WTC11 (cell line): Measurements from ENCODE around the gene PSMD14. TPM values are rescaled to one million over a fixed set of nuclear protein-coding genes. Genes with fewer than 3 reads are reported as not detected.

ENCODE experiments used
- ATAC-seq: fragments of 200-7000 bp; cut with Tn5 transposase; 2 replicates; pipeline ENCODE4 v1.10.0; 2021; ENCODE audit warnings: mild to moderate bottlenecking, moderate library complexity
- CTCF ChIA-PET: fragments of 300-600 bp; sonication (Branson Sonifier 250); formaldehyde crosslinking; loops from one replicate; lab custom pipeline; 2021; ENCODE audit warnings: antibody characterized with exemption; lab: Charles Lee
- POLR2A ChIA-PET: fragments of 350-600 bp; sonication (Branson Sonifier 250); formaldehyde crosslinking; loops from one replicate; lab custom pipeline; 2021; ENCODE audit warnings: antibody characterized with exemption; lab: Charles Lee
- DNase-seq: peaks from one replicate; pipeline ENCODE4 v3.0.0; 2021; ENCODE audit warnings: low spot score
- H3K27ac Mint-ChIP-seq: 2 replicates; pipeline ENCODE4 v1.8.0; 2021; ENCODE audit warnings: mixed read lengths
- H3K27me3 Mint-ChIP-seq: 2 replicates; pipeline ENCODE4 v1.8.0; 2021; ENCODE audit warnings: low read depth, mild to moderate bottlenecking, moderate library complexity, mixed read lengths
- H3K36me3 Mint-ChIP-seq: 2 replicates; pipeline ENCODE4 v1.8.0; 2021; ENCODE audit warnings: mixed read lengths
- H3K4me1 Mint-ChIP-seq: 2 replicates; pipeline ENCODE4 v1.8.0; 2022; ENCODE audit warnings: mixed read lengths
- H3K4me3 Mint-ChIP-seq: 2 replicates; pipeline ENCODE4 v1.8.0; 2021; ENCODE audit warnings: mild to moderate bottlenecking, moderate library complexity, mixed read lengths
- H3K9me3 Mint-ChIP-seq: 2 replicates; pipeline ENCODE4 v1.8.0; 2021; ENCODE audit warnings: mixed read lengths
- CBFB ChIP-seq: sonication (generic); formaldehyde crosslinking; IDR thresholded peaks from 2 replicates; pipeline ENCODE4 v1.8.1; 2022; ENCODE audit warnings: mild to moderate bottlenecking, low read depth, missing genetic modification reagents
- ELF4 ChIP-seq: sonication (generic); formaldehyde crosslinking; IDR thresholded peaks from 2 replicates; pipeline ENCODE4 v1.8.1; 2022; ENCODE audit warnings: low read depth, mild to moderate bottlenecking, moderate library complexity, missing genetic modification reagents
- EMX1 ChIP-seq: fragments of 250-450 bp; sonication (Bioruptor Pico); IDR thresholded peaks from 2 replicates; pipeline ENCODE4 v1.8.0; 2021; ENCODE audit warnings: mild to moderate bottlenecking
- FOXP1 ChIP-seq: sonication (generic); formaldehyde crosslinking; IDR thresholded peaks from 2 replicates; pipeline ENCODE4 v1.8.0; 2022; ENCODE audit warnings: missing genetic modification reagents, mild to moderate bottlenecking, moderate library complexity, borderline replicate concordance
- GABPB1 ChIP-seq: sonication (generic); formaldehyde crosslinking; IDR thresholded peaks from 2 replicates; pipeline ENCODE4 v1.8.1; 2023; ENCODE audit warnings: mild to moderate bottlenecking, missing genetic modification reagents
- GRHL2 ChIP-seq: fragments of 250-450 bp; sonication (Bioruptor Pico); IDR thresholded peaks from 2 replicates; pipeline ENCODE4 v1.8.0; 2022; ENCODE audit warnings: mild to moderate bottlenecking, moderate library complexity; ENCODE audit not compliant: insufficient replicate concordance, severe bottlenecking
- MXD4 ChIP-seq: fragments of 250-450 bp; sonication (Bioruptor Pico); IDR thresholded peaks from 2 replicates; pipeline ENCODE4 v1.8.0; 2021; ENCODE audit warnings: mild to moderate bottlenecking, moderate library complexity, borderline replicate concordance
- NR2C2 ChIP-seq: sonication (generic); formaldehyde crosslinking; IDR thresholded peaks from 2 replicates; pipeline ENCODE4 v1.8.0; 2022; ENCODE audit warnings: mild to moderate bottlenecking, missing genetic modification reagents
- OVOL2 ChIP-seq: fragments of 250-450 bp; sonication (Bioruptor Pico); IDR thresholded peaks from 2 replicates; pipeline ENCODE4 v1.9.0; 2021; ENCODE audit warnings: mild to moderate bottlenecking, borderline replicate concordance
- SOX15 ChIP-seq: fragments of 250-450 bp; sonication (Bioruptor Pico); IDR thresholded peaks from 2 replicates; pipeline ENCODE4 v1.9.0; 2021; ENCODE audit warnings: mild to moderate bottlenecking
- ZNF121 ChIP-seq: sonication (generic); formaldehyde crosslinking; IDR thresholded peaks from 2 replicates; pipeline ENCODE4 v1.8.0; 2023; ENCODE audit warnings: missing genetic modification reagents
- ZNF232 ChIP-seq: sonication (generic); formaldehyde crosslinking; IDR thresholded peaks from 2 replicates; pipeline ENCODE4 v1.8.0; 2022; ENCODE audit warnings: mild to moderate bottlenecking, missing genetic modification reagents
- ZNF263 ChIP-seq: sonication (generic); formaldehyde crosslinking; IDR thresholded peaks from 2 replicates; pipeline ENCODE4 v1.8.1; 2022; ENCODE audit warnings: low read depth, mild to moderate bottlenecking, moderate library complexity, missing genetic modification reagents
- total RNA-seq: library from RNA; stranded (reverse); gene quantifications from 3 replicates; pipeline ENCODE4 v1.2.3, GENCODE V29; 2021
- TF ChIP-seq, protein P1 (sequence below): sonication (generic); formaldehyde crosslinking; IDR thresholded peaks from 2 replicates; pipeline ENCODE4 v1.8.1; 2022; ENCODE audit warnings: mild to moderate bottlenecking, missing genetic modification reagents, moderate library complexity, borderline replicate concordance
- TF ChIP-seq, protein P2 (sequence below): fragments of 250-450 bp; sonication (Bioruptor Pico); IDR thresholded peaks from 2 replicates; pipeline ENCODE4 v2.1.2; 2022; ENCODE audit warnings: mild to moderate bottlenecking, moderate library complexity
- TF ChIP-seq, protein P3 (sequence below): sonication (generic); formaldehyde crosslinking; IDR thresholded peaks from 2 replicates; pipeline ENCODE4 v1.8.1; 2023; ENCODE audit warnings: mild to moderate bottlenecking, missing genetic modification reagents, borderline replicate concordance
- TF ChIP-seq, protein P4 (sequence below): sonication (generic); formaldehyde crosslinking; IDR thresholded peaks from 2 replicates; pipeline ENCODE4 v1.8.0; 2023; ENCODE audit warnings: missing genetic modification reagents
- TF ChIP-seq, protein P5 (sequence below): sonication (generic); formaldehyde crosslinking; IDR thresholded peaks from 2 replicates; pipeline ENCODE4 v1.8.0; 2022; ENCODE audit warnings: mild to moderate bottlenecking, missing genetic modification reagents
- TF ChIP-seq, protein P6 (sequence below): sonication (generic); formaldehyde crosslinking; IDR thresholded peaks from 2 replicates; pipeline ENCODE4 v1.8.1; 2023; ENCODE audit warnings: mild to moderate bottlenecking, missing genetic modification reagents
- TF ChIP-seq, protein P7 (sequence below): sonication (generic); formaldehyde crosslinking; IDR thresholded peaks from 2 replicates; pipeline ENCODE4 v1.8.0; 2023; ENCODE audit warnings: mild to moderate bottlenecking, missing genetic modification reagents
- TF ChIP-seq, protein P8 (sequence below): sonication (generic); formaldehyde crosslinking; IDR thresholded peaks from 2 replicates; pipeline ENCODE4 v1.8.0; 2022; ENCODE audit warnings: mild to moderate bottlenecking, missing genetic modification reagents

The PSMD14 gene
- total RNA-seq, 1 experiment from 2014 or later, result 80.5 TPM

DNA sequence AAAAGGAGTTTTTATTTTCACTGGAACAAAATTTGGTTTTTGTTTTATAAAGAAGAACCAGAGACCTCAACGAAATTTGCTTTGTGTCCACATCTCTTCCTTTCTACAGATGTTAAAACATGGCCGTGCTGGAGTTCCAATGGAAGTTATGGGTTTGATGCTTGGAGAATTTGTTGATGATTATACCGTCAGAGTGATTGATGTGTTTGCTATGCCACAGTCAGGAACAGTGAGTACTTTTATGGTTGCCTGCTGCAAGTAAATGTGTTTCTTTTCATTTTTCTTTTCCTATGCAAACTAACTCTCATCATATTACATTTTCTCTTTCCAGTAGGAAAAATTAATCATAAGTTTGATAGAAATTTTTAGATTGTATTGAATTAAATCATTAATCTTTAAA is 59.5 kb downstream of the PSMD14 start (continued):
- TF ChIP-seq, protein P1, sequence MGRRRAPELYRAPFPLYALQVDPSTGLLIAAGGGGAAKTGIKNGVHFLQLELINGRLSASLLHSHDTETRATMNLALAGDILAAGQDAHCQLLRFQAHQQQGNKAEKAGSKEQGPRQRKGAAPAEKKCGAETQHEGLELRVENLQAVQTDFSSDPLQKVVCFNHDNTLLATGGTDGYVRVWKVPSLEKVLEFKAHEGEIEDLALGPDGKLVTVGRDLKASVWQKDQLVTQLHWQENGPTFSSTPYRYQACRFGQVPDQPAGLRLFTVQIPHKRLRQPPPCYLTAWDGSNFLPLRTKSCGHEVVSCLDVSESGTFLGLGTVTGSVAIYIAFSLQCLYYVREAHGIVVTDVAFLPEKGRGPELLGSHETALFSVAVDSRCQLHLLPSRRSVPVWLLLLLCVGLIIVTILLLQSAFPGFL (CRISPR knock-in tag), result no peak
- TF ChIP-seq, protein P2, sequence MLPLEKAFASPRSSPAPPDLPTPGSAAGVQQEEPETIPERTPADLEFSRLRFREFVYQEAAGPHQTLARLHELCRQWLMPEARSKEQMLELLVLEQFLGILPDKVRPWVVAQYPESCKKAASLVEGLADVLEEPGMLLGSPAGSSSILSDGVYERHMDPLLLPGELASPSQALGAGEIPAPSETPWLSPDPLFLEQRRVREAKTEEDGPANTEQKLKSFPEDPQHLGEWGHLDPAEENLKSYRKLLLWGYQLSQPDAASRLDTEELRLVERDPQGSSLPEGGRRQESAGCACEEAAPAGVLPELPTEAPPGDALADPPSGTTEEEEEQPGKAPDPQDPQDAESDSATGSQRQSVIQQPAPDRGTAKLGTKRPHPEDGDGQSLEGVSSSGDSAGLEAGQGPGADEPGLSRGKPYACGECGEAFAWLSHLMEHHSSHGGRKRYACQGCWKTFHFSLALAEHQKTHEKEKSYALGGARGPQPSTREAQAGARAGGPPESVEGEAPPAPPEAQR (CRISPR knock-in tag), result no peak
- TF ChIP-seq, protein P3, sequence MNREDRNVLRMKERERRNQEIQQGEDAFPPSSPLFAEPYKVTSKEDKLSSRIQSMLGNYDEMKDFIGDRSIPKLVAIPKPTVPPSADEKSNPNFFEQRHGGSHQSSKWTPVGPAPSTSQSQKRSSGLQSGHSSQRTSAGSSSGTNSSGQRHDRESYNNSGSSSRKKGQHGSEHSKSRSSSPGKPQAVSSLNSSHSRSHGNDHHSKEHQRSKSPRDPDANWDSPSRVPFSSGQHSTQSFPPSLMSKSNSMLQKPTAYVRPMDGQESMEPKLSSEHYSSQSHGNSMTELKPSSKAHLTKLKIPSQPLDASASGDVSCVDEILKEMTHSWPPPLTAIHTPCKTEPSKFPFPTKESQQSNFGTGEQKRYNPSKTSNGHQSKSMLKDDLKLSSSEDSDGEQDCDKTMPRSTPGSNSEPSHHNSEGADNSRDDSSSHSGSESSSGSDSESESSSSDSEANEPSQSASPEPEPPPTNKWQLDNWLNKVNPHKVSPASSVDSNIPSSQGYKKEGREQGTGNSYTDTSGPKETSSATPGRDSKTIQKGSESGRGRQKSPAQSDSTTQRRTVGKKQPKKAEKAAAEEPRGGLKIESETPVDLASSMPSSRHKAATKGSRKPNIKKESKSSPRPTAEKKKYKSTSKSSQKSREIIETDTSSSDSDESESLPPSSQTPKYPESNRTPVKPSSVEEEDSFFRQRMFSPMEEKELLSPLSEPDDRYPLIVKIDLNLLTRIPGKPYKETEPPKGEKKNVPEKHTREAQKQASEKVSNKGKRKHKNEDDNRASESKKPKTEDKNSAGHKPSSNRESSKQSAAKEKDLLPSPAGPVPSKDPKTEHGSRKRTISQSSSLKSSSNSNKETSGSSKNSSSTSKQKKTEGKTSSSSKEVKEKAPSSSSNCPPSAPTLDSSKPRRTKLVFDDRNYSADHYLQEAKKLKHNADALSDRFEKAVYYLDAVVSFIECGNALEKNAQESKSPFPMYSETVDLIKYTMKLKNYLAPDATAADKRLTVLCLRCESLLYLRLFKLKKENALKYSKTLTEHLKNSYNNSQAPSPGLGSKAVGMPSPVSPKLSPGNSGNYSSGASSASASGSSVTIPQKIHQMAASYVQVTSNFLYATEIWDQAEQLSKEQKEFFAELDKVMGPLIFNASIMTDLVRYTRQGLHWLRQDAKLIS, result no peak
- TF ChIP-seq SOX15 (CRISPR knock-in tag), result no peak
- TF ChIP-seq, protein P4, sequence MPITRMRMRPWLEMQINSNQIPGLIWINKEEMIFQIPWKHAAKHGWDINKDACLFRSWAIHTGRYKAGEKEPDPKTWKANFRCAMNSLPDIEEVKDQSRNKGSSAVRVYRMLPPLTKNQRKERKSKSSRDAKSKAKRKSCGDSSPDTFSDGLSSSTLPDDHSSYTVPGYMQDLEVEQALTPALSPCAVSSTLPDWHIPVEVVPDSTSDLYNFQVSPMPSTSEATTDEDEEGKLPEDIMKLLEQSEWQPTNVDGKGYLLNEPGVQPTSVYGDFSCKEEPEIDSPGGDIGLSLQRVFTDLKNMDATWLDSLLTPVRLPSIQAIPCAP (CRISPR knock-in tag), result no peak
- TF ChIP-seq, protein P5, sequence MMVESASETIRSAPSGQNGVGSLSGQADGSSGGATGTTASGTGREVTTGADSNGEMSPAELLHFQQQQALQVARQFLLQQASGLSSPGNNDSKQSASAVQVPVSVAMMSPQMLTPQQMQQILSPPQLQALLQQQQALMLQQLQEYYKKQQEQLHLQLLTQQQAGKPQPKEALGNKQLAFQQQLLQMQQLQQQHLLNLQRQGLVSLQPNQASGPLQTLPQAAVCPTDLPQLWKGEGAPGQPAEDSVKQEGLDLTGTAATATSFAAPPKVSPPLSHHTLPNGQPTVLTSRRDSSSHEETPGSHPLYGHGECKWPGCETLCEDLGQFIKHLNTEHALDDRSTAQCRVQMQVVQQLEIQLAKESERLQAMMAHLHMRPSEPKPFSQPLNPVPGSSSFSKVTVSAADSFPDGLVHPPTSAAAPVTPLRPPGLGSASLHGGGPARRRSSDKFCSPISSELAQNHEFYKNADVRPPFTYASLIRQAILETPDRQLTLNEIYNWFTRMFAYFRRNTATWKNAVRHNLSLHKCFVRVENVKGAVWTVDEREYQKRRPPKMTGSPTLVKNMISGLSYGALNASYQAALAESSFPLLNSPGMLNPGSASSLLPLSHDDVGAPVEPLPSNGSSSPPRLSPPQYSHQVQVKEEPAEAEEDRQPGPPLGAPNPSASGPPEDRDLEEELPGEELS, result no peak

DNA sequence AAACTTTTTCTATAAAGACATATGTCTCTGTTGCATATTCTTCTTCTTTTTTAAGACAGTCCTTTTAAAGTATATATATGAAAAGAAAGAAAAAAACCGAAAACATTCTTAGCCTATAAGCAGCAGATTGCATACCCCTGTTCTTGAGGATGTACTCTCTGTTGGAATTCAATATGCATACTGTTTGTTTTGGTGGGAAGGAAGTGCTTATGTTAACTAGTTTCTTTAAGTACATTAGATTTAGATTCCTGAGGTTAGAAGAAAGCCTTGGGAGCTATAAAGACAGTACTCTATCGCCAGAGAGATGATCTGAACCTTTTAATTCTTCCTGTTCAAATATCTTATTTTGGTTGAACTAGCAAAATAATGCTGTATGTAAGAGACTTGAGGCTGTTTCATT is 61.1 kb downstream of the PSMD14 start:
- Mint-ChIP-seq H3K4me1 (peaks cover 80% of the 10 kb centered on the region), H3K4me3 (peak overlapping the region; percentile 49)
- no peak for DNase-seq
- POLR2A ChIA-PET, result no interaction called here
- TF ChIP-seq, protein P6, sequence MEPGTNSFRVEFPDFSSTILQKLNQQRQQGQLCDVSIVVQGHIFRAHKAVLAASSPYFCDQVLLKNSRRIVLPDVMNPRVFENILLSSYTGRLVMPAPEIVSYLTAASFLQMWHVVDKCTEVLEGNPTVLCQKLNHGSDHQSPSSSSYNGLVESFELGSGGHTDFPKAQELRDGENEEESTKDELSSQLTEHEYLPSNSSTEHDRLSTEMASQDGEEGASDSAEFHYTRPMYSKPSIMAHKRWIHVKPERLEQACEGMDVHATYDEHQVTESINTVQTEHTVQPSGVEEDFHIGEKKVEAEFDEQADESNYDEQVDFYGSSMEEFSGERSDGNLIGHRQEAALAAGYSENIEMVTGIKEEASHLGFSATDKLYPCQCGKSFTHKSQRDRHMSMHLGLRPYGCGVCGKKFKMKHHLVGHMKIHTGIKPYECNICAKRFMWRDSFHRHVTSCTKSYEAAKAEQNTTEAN (CRISPR knock-in tag), result no peak
- no peak for TF ChIP-seq MXD4
- no peak for TF ChIP-seq CBFB (CRISPR knock-in tag)
- no peak for TF ChIP-seq EMX1
- no peak for TF ChIP-seq ZNF263 (CRISPR knock-in tag)
- TF ChIP-seq NR2C2 (CRISPR knock-in tag), result no peak
- TF ChIP-seq, all 79 proteins: peak for 0
- Mint-ChIP-seq H3K9me3 (no peaks in the 10 kb centered on the region), H3K27ac (peak overlapping the region; percentile 41; the same call in 1 of the 2 replicates), H3K27me3 (no peaks in the 10 kb centered on the region), H3K36me3 (peaks cover 5% of the 10 kb centered on the region)
- peak; percentile 76 for ATAC-seq
- CTCF ChIA-PET, result no interaction called here

DNA sequence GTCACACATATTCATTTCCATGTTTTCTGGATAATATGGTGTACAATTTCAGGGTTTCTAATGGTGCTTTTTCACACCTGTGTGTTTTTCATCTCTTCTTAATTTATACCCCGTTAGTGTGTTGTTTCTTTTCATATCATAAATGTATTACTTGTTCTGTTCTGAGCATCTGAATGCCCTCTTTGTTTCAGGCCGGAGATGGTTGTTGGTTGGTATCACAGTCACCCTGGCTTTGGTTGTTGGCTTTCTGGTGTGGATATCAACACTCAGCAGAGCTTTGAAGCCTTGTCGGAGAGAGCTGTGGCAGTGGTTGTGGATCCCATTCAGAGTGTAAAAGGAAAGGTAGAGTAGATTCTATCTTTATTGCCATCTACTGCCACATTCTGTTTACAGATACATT is 62.8 kb downstream of the PSMD14 start:
- H3K27me3 Mint-ChIP-seq, result no peaks in the 10 kb centered on the region
- H3K27ac Mint-ChIP-seq, result peak overlapping the region; percentile 93
- H3K4me3 Mint-ChIP-seq, result peak overlapping the region; percentile 50; the same call in 1 of the 2 replicates
- H3K4me1 Mint-ChIP-seq, result peaks cover 78% of the 10 kb centered on the region
- H3K9me3 Mint-ChIP-seq, result no peaks in the 10 kb centered on the region
- ChIA-PET CTCF (interaction anchor here (0.6 kb wide), 1 partner anchor 12 kb away, joined by 3 read pairs; no protein-coding TSS in a partner anchor), POLR2A (no interaction called here)
- ATAC-seq (peak; percentile 33; the same call in 1 of the 2 replicates), DNase-seq (no peak)
- peaks cover 5% of the 10 kb centered on the region for H3K36me3 Mint-ChIP-seq
- TF ChIP-seq OVOL2 (CRISPR knock-in tag) (no peak), ELF4 (CRISPR knock-in tag) (no peak), GRHL2 (CRISPR knock-in tag) (no peak), EMX1 (no peak), GABPB1 (no peak), ZNF232 (no peak), FOXP1 (CRISPR knock-in tag) (no peak), ZNF121 (no peak)
- TF ChIP-seq, protein P7, sequence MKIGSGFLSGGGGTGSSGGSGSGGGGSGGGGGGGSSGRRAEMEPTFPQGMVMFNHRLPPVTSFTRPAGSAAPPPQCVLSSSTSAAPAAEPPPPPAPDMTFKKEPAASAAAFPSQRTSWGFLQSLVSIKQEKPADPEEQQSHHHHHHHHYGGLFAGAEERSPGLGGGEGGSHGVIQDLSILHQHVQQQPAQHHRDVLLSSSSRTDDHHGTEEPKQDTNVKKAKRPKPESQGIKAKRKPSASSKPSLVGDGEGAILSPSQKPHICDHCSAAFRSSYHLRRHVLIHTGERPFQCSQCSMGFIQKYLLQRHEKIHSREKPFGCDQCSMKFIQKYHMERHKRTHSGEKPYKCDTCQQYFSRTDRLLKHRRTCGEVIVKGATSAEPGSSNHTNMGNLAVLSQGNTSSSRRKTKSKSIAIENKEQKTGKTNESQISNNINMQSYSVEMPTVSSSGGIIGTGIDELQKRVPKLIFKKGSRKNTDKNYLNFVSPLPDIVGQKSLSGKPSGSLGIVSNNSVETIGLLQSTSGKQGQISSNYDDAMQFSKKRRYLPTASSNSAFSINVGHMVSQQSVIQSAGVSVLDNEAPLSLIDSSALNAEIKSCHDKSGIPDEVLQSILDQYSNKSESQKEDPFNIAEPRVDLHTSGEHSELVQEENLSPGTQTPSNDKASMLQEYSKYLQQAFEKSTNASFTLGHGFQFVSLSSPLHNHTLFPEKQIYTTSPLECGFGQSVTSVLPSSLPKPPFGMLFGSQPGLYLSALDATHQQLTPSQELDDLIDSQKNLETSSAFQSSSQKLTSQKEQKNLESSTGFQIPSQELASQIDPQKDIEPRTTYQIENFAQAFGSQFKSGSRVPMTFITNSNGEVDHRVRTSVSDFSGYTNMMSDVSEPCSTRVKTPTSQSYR (CRISPR knock-in tag), result no peak
- TF ChIP-seq, protein P8, sequence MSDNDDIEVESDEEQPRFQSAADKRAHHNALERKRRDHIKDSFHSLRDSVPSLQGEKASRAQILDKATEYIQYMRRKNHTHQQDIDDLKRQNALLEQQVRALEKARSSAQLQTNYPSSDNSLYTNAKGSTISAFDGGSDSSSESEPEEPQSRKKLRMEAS (CRISPR knock-in tag), result no peak
